Psoas muscle (tissue), 8 donors: ENCODE results near the gene ABCC1. TPM values are rescaled to one million over a fixed set of nuclear protein-coding genes. Genes with fewer than 3 reads are reported as not detected.

Experiments
- ATAC-seq, 4 donors: fragments of 200-7000 bp; cut with Tn5 transposase; one replicate each; pipeline ENCODE4 v1.9.1; 2020; ENCODE audit warnings: moderate library complexity in 3 of 4, mild to moderate bottlenecking in 2 of 4
- DNase-seq, 2 donors: peaks; one replicate each; pipeline ENCODE4 v3.0.0-alpha.2; 2020
- H3K27ac ChIP-seq: fragments of 200-600 bp; one replicate; pipeline ENCODE4 v1.8.0; 2022
- H3K27me3 ChIP-seq, 3 donors: fragments of 200-600 bp in 1 of 3; one replicate each; pipeline versions ENCODE4 v1.6.1 to v1.8.0; 2013 to 2022; ENCODE audit warnings: low read length in 2 of 3, mild to moderate bottlenecking in 2 of 3, moderate library complexity in 1 of 3; ENCODE audit not compliant: insufficient read depth in 3 of 3
- H3K36me3 ChIP-seq, 2 donors: fragments of 200-600 bp in 1 of 2; one replicate each; pipeline versions ENCODE4 v1.6.1 to v1.8.0; 2013 to 2022; ENCODE audit warnings: low read depth in 1 of 2, mild to moderate bottlenecking in 1 of 2, moderate library complexity in 1 of 2; ENCODE audit not compliant: insufficient read depth in 1 of 2
- H3K4me1 ChIP-seq: fragments of 200-600 bp; one replicate; pipeline ENCODE4 v1.8.0; 2022
- H3K4me3 ChIP-seq: fragments of 200-600 bp; one replicate; pipeline ENCODE4 v1.8.0; 2022; ENCODE audit warnings: mild to moderate bottlenecking
- H3K9me3 ChIP-seq: fragments of 200-600 bp; one replicate; pipeline ENCODE4 v1.8.0; 2022
- CTCF ChIP-seq: fragments of 200-600 bp; IDR thresholded peaks from one replicate; pipeline ENCODE4 v1.8.0; 2022; ENCODE audit warnings: antibody characterized with exemption
- WGBS, 3 donors: extraction: QIAGEN DNeasy Blood & Tissue Kit; methylation state at CpG; one replicate each; pipeline versions ENCODE4 v1.1.6 to v1.1.7; 2013; 5-methylcytosine and 5-hydroxymethylcytosine counted together
- intact Hi-C, 2 donors: fragments of 100-400 bp; cut with DNase I; formaldehyde crosslinking; loops; one replicate each; pipeline versions ENCODE4 v1.11.0 to v1.14.2; 2022
- polyA plus RNA-seq, 3 donors: library from polyadenylated mRNA; stranded (reverse); fragments of 200-250 nt; gene quantifications; one replicate each; pipeline ENCODE4 v1.2.3, GENCODE V29; 2013
- total RNA-seq, 4 donors: library from RNA; stranded (reverse); fragmentation: NEBNext Ultra II Directional in 2 of 4; extraction: Animal tissue kit (Norgen Biotek cat#: 25700) in 2 of 4; gene quantifications; one replicate each; pipeline versions ENCODE4 v1.2.1 to v1.2.4, GENCODE V29; 2021 to 2023
- donor health status: healthy with polysubstance abuse.
- donor health status: DM: no; HTN: no; CAD: no; lungs with moderate emphysema.
- donor health status: Bipolar disorder and iron deficiency.
- donor health status: healthy.
- donor health status: DM: yes; HTN: yes; CAD: no.
- donor health status: DM: no; HTN: no; CAD: no.
- donor health status: DM: no; HTN: no; CAD: no.
- donor health status: DM: yes; HTN: yes; CAD: no.

The ABCC1 gene
- total and polyA plus RNA-seq, 7 donors: 7.4 to 36.5 (median 20.5) TPM

DNA sequence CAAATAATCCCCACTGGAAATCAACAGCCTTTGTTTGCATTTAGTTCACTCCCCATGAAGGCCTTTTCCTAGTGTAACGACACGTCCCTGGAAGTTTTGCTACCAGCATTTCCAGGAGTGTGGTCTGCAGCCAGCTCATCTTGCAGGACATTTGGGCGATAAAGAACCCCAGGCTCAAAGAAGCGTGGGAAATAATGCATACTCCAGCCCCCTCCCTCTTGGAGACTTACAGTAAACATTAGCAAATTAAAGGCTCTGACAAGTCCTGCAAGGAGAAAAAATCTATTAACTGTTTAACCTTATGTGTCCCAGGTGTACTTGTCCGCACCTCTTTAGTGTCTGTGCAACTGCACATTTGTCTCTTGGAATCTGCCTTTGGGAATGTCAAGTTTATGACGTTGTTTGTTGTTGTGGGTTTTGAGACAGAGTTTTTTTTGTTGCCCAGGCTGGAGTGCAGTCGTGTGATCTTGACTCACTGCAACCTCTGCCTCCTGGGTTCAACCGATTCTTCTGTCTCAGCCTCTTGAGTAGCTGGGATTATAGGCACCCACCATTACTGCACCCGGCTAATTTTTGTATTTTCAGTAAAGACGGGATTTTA, 131.1 kb downstream of the ABCC1 start:
- Histone ChIP-seq H3K27me3 (no peaks in the 10 kb centered on the region), H3K27ac (no peak overlapping the region), H3K36me3 (peaks cover 5 to 88% of the 10 kb centered on the region in 2 donors), H3K4me1 (peaks cover 12% of the 10 kb centered on the region), H3K4me3 (no peak overlapping the region), H3K9me3 (peaks cover 3% of the 10 kb centered on the region)
- no peak for TF ChIP-seq CTCF
- ATAC-seq: no peak
- intact Hi-C loops: no loop called here
- no peak for DNase-seq
- WGBS, 3 donors: 89 to 92% (median 90%) methylated on average over 10 of the region's 10 CpGs

DNA sequence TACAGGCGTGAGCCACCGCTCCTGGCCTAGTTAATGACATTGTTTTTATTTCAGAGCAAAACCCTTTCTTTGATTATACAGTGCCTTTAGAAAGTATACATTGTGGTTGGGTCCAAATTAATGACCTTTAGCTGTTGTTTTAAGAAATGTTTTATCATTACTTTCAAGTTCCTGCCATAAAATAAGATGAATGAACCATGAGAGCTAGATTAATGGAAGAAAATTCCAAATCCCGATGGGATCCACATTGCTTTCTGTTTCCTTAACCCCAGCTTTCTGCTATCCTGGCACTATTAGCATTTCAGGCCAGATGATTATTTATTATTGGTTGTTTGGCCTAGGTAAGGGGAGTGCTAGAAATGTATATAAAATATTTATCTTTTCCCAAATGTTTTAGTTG, 131.7 kb downstream of the ABCC1 start:
- H3K4me3 ChIP-seq: no peak overlapping the region
- TF ChIP-seq CTCF: no peak
- WGBS, 3 donors: 90 to 93% (median 92%) methylated on average over 3 of the region's 3 CpGs
- H3K9me3 ChIP-seq: peaks cover 3% of the 10 kb centered on the region
- H3K27me3 ChIP-seq: no peaks in the 10 kb centered on the region
- ATAC-seq (no peak), DNase-seq (no peak)
- H3K27ac ChIP-seq: no peak overlapping the region
- peaks cover 5 to 92% of the 10 kb centered on the region in 2 donors for H3K36me3 ChIP-seq
- intact Hi-C loops: no loop called here
- H3K4me1 ChIP-seq: peaks cover 9% of the 10 kb centered on the region

- peaks cover 5 to 93% of the 10 kb centered on the region in 2 donors for H3K36me3 ChIP-seq
- ATAC-seq (no peak), DNase-seq (no peak)
- TF ChIP-seq CTCF: no peak
- no peak overlapping the region for H3K4me3 ChIP-seq
- H3K27ac ChIP-seq: no peak overlapping the region
- peaks cover 3% of the 10 kb centered on the region for H3K9me3 ChIP-seq
- no peaks in the 10 kb centered on the region for H3K4me1 ChIP-seq
- intact Hi-C loops: no loop called here
- WGBS, 3 donors: 94 to 99% (median 94%) methylated on average over 2 of the region's 2 CpGs
- no peaks in the 10 kb centered on the region for H3K27me3 ChIP-seq
Observed at GRCh38 chr16:16082255-16082654, 132.8 kb downstream of the ABCC1 start.

DNA sequence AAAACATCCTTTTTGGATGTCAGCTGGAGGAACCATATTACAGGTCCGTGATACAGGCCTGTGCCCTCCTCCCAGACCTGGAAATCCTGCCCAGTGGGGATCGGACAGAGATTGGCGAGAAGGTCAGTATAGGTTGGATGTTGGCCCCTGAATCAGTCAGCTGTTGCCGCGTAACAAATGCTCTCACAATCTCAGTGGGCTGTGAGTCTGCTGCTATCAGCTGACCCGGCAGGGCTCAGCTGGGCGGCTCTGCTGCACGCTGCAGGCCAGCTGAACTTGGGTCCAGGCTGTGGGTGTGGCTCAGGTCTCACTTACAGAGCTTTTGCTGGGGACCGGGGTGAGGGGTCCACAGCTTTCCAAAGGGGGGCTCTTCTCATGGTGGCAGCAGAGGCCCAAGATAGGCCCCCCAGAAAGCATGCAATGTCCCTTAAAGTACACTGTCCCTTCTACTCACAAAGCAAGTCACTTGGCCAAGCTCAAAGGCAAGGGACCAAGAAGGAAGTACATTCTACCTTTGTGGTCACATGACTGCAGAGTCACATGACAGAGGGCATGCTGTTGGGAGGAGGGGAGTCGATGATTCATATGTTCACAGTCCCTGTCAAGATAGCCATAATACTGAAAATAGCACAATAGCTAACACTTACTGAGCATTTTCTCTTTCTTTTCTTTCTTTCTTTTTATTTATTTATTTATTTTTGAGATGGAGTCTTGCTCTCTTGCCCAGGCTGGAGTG, 134.2 kb downstream of the ABCC1 start:
- Histone ChIP-seq H3K4me3 (no peak overlapping the region), H3K4me1 (no peaks in the 10 kb centered on the region), H3K36me3 (peaks cover 5 to 93% of the 10 kb centered on the region in 2 donors), H3K27ac (no peak overlapping the region), H3K9me3 (peaks cover 3% of the 10 kb centered on the region), H3K27me3 (no peaks in the 10 kb centered on the region)
- peak in 2 of 4 donors; percentile 67 to 71 for ATAC-seq
- intact Hi-C loops: no loop called here
- no peak for DNase-seq
- WGBS, 3 donors: 96 to 98% (median 97%) methylated on average over 10 of the region's 10 CpGs
- TF ChIP-seq CTCF: no peak
